GM18508 (cell line): ENCODE results near the gene GMPPA.

ENCODE experiments used
- ATAC-seq: cut with Tn5 transposase; IDR thresholded peaks from one replicate; pipeline ENCODE4 v1.9.1; 2021; ENCODE audit warnings: moderate number of reproducible peaks; ENCODE audit not compliant: insufficient read depth, unreplicated experiment

Gene GMPPA

GRCh38 chr2:219483451-219484342, 15.0 kb upstream of the GMPPA start:
- ATAC-seq: no peak

- ATAC-seq: no peak
Observed at GRCh38 chr2:219484343-219485200, 14.1 kb upstream of the GMPPA start.

DNA sequence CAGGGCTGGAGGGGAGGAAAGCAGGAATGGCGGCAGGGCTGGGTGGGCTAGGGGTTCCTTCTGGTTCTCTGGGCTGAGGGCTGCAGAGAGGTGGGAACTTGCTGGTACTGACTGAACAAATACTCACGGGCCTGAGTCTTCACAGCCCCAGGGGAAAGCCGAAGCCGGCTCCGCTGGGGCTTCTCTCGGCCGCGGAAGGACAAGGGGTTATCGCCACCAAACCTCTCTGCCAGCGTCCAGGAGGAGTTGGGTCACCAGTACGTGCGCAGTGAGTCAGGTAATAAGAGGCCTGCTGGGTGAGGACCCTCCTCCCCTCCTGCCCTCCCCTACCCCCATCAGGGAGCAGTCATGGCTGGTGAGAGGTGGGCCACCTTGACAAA, 13.5 kb upstream of the GMPPA start:
- no peak for ATAC-seq

DNA sequence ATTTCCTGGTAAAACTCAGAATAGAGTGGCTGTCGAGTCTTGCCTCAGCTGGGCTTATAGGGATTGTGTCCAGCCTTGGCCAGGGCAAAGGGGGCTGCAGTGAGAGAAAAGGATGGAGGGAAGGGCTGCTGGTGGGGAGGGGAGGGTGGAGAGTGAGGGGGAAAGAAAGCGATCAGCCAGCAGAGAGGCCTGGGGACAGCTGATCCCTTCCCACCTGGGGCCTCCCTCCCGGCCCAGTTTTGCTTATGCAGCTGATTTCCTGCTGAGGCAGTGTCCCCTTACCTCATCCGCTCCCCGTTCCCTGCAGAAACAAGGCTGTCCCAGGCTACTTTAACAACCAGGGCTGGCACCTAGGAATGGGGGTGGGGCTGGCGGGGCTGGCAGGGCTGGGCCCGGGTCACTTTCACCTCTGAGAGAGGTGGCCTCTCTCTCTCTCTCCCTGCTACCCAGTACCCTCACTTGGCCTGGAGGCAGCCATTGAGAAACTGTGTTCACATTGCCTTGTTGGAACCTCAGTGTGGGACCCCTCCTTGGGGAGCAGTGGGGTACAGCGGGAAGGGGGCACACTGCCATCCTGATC, 12.2 kb upstream of the GMPPA start:
- no peak for ATAC-seq

GRCh38 chr2:219488149-219488843, 10.4 kb upstream of the GMPPA start:
- ATAC-seq: no peak

- no peak for ATAC-seq
Observed at GRCh38 chr2:219488844-219489194, 9.9 kb upstream of the GMPPA start.

DNA sequence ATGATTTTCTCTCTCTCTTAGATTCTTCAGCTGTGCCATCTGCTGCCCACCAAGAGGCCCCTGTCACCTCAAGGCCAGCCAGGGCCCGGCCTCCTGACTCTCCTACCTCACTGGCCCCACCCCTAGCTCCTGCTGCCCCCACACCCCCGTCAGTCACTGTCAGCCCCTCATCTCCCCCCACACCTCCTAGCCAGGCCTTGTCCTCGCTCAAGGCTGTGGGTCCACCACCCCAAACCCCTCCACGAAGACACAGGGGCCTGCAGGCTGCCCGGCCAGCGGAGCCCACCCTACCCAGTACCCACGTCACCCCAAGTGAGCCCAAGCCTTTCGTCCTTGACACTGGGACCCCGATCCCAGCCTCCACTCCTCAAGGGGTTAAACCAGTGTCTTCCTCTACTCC, 9.4 kb upstream of the GMPPA start:
- ATAC-seq: no peak

GRCh38 chr2:219490186-219490585, 8.5 kb upstream of the GMPPA start:
- no peak for ATAC-seq

DNA sequence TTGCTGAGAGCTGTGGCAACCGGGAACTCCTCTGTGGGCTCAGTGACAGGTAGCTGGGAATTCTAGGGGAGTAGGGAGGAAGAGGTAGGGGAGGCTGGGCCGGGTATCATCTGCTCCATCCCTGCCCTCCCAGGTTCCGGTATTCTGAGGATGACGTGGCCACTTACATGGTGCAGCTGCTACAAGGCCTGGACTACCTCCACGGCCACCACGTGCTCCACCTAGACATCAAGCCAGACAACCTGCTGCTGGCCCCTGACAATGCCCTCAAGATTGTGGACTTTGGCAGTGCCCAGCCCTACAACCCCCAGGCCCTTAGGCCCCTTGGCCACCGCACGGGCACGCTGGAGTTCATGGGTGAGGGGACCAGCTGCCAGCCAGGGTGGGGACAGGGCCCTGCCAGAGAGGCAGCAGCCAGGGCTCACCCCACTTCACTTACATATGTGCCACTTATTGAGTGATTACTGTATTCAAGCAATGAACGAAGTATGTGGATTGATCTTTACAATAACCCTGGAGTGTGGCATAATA, 8.0 kb upstream of the GMPPA start:
- no peak for ATAC-seq

DNA sequence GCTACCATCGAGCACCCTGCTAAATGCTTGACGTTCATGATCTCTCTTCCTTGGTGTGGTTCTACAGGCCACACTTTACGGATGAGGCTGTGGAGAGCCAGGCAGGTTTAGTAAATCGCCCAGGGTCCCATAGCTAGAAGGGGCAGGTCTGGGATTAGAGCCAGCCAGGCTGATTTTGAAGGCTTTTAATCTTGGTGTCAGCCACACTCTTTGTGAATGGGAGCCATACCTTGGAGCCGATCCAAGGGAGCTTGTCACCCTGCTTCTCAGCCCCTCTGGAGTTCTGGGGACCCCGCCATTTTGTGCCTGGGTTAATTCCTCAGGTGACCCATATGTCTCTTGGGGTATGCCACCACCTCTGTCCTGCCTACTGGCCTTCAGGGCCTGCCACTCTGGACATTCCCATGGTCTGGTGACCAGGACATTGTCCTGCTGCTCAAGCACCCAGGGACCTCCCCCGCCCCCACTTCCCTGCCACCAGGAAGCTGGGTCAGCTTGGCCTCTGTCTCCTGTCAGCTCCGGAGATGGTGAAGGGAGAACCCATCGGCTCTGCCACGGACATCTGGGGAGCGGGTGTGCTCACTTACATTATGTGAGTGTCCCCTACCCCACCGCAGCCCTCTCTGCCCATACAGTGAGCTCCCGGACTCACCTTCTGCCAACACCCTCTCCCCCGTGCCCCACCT, 7.3 kb upstream of the GMPPA start:
- ATAC-seq: no peak

DNA sequence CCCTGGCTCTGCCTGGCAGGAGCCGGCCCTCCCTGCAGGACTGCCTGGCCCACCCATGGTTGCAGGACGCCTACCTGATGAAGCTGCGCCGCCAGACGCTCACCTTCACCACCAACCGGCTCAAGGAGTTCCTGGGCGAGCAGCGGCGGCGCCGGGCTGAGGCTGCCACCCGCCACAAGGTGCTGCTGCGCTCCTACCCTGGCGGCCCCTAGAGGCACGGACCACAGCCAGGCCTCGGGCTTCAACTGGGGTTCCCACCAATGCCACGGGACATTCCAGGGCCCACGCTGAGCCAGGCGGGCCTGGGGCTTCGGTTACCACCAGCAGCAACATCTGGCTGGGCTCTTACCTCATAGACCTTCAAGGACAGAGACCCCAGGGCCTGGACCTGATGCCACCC, 6.1 kb upstream of the GMPPA start:
- ATAC-seq: no peak

DNA sequence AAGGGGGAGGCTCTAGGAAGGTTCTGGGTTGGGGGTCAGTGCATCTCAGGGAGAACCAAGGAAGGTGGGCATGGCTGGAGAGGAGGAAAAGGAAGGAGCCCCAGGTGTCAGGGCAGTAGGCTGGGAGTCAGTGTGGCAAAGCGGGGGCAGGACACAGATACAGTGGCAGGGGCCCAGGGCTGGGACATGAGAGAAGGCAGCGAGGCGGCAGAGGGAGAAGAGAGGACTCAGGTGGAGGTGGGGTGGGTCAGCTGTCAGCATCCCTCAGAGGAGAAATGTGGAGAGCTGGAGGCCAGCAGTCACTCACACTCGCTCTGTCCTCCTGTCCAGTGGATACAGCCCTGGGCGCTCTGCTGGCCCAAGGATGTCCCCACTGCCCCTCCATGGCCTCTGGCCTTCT, 5.6 kb upstream of the GMPPA start:
- no peak for ATAC-seq

- no peak for ATAC-seq
Observed at GRCh38 chr2:219494952-219495530, 3.6 kb upstream of the GMPPA start.

GRCh38 chr2:219495531-219496122, 3.1 kb upstream of the GMPPA start:
- ATAC-seq: no peak

GRCh38 chr2:219496247-219496824, 2.4 kb upstream of the GMPPA start:
- no peak for ATAC-seq

DNA sequence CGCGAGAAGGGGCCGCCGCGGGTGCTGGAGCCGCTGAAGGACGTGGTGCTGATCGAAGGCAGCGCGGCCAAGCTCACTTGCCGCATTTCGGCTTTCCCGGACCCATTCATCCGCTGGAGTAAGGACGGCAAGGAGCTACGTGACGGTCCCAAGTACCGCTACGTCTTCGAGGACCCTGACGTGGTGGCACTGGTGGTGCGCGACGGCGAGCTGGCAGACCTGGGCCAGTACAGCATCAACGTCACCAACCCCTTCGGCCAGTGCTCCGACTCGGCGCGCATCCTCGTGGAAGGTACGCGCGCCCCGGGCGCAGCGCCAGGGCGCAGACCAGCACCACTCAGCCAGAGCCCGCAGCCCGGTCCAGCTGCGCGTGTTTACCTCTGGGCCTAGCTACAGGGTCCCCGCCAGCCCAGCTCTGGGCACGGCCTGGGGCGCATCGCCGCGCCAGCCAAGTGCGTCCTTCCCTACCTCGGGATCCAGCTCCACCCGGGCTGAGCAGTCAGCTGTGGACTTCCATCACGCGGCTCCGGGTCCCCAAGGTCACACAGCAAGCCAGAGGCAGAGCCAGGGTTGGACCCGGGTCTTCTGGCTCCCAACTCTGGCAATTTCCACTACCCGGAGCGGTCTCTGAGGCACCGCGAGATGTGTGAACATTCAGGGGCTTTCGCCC, 1.7 kb upstream of the GMPPA start:
- no peak for ATAC-seq

DNA sequence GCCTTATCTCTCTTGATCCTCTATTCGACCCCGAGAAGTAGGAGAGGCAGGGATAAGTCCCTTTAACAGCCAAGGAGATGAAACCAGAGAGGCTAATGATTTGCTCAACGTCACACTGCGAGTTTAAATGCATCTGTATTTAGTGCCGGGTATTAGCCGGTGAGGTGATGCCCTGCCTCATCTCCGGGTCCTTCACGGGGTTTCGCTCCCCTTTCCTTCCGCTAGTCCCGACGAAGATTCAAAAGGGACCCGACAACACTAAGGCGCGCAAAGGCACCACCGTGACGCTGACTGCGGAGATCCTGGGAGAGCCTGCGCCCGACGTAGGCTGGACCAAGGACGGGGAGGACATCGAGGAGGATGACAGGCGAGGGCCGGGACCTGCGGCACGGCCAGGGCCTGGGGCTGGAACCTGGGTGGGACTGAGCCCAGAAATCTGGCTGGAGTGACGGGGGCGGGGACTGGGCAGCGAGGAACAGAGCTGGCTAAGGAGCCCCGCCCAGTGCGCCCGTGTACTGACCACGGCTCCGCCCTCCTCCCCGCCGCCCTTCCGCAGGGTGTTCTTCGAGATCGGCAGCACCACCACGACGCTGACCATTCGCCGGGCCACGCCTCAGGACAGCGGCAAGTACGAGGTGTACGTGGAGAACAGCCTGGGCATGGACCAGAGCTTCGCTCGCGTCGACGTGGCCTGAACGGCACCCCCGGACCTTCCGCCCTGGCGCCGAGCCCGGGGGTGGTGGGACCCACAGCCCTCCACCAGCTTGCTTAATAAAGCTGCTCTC, 1.0 kb upstream of the GMPPA start:
- ATAC-seq: no peak

GRCh38 chr2:219499058-219499307, 292 bp downstream of the GMPPA start:
- no peak for ATAC-seq
